Stimulated activated naive B cell treated with anti-CD40 and anti-IgM and Interleukin-4, amounts not matched to agents 10 μg/mL and 1 μg/mL and 100 μg/mL, for 72 hours (primary cell): Measurements from ENCODE around the gene RAB30.
A peak's percentile ranks its signal among the peaks of the same experiment; 100 is the strongest.
"Not testable (repeated sequence)": the region's sequence is repeated elsewhere in the genome, so short reads cannot be mapped to it uniquely, and the experiment has no call there.

Experiments
- ATAC-seq, 2 donors: fragments of 150-1000 bp; cut with Tn5 transposase; replicated peaks; 2 replicates each; pipeline ENCODE4 v1.10.0; 2021; ENCODE audit warnings: moderate library complexity in 1 of 2
- DNase-seq: peaks from one replicate; pipeline ENCODE4 v3.0.0; 2021
- H3K27ac Mint-ChIP-seq: one replicate; pipeline ENCODE4 v1.8.0; 2022; ENCODE audit warnings: mild to moderate bottlenecking, mixed read lengths
- H3K27me3 Mint-ChIP-seq, 2 donors: one replicate each; pipeline ENCODE4 v1.8.0; 2022; ENCODE audit warnings: mixed read lengths in 2 of 2
- H3K36me3 Mint-ChIP-seq, 2 donors: one replicate each; pipeline ENCODE4 v1.8.0; 2022; ENCODE audit warnings: mixed read lengths in 2 of 2, mild to moderate bottlenecking in 1 of 2
- H3K4me1 Mint-ChIP-seq, 2 donors: one replicate each; pipeline ENCODE4 v1.8.0; 2022; ENCODE audit warnings: mixed read lengths in 2 of 2, mild to moderate bottlenecking in 1 of 2
- H3K4me3 Mint-ChIP-seq, 2 donors: one replicate each; pipeline ENCODE4 v1.8.0; 2022; ENCODE audit warnings: mild to moderate bottlenecking in 2 of 2, mixed read lengths in 2 of 2, moderate library complexity in 1 of 2
- H3K9me3 Mint-ChIP-seq, 2 donors: one replicate each; pipeline ENCODE4 v1.8.0; 2022; ENCODE audit warnings: mixed read lengths in 2 of 2, mild to moderate bottlenecking in 1 of 2

Gene RAB30

DNA sequence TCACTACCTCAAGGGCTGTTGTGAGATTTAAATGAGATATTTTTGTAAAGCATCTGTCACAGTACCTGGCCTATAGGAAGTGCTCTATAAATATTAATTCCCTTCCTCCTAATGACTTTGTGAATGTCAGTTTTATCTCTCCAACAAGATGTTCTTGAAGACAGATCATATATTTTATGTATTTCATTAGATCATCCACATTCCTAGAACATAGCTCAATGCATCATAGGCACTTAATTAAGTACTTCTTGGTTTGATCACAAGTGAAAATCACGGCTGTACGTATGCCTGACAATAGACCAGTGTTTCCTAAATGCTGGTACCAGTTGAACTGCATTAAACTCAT lies 49.9 kb downstream of the RAB30 start:
- Mint-ChIP-seq H3K4me3 (no peak overlapping the region), H3K36me3 (peaks cover 37 to 56% of the 10 kb centered on the region in 2 donors), H3K4me1 (peaks cover 57 to 83% of the 10 kb centered on the region in 2 donors), H3K27ac (peak overlapping the region; percentile 69), H3K9me3 (peaks cover 0 to 2% of the 10 kb centered on the region in 2 donors), H3K27me3 (no peaks in the 10 kb centered on the region)
- ATAC-seq (no peak), DNase-seq (no peak)

DNA sequence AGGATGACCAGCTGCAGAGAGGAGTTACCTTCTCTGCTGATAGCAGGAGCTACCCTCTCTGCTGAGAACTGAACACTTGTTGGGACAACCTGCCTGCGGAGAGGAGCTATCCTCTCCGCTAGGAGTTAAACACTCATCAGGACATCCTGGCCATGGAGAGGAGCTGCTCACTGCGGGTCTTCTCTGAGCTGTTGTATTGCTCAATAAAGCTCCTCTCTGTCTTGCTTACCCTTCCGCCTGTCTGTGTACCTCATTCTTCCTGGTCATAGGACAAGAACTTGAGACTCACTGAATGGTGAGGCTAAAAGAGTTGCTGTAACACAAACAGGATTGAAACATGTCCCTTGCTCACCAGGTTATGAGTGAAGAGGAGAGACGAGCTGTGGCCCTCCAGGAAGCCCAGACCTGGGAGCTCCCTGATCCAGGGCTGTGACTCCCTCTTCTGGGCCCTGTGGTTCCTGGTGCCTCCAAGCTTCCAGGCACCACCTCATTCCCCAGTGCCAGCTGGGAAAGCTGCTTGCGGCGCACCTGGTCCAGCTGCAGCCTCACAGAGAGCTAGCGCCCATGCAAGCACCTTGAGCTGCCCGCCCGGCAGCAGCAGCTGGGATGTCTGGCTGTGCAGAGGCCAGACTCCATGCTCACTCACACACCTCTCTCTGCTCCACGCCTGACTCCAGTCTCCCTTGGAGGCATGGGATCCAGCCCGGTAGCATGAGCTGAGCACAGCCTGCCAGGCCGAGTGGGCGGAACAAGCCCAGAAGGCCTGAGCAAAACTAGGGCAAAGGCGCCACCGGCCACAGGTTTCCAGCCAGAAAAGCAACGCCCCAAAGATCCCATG lies 50.5 kb downstream of the RAB30 start:
- Mint-ChIP-seq H3K27me3 (no peaks in the 10 kb centered on the region), H3K27ac (peak overlapping the region; percentile 69), H3K4me1 (peaks cover 53 to 80% of the 10 kb centered on the region in 2 donors)

DNA sequence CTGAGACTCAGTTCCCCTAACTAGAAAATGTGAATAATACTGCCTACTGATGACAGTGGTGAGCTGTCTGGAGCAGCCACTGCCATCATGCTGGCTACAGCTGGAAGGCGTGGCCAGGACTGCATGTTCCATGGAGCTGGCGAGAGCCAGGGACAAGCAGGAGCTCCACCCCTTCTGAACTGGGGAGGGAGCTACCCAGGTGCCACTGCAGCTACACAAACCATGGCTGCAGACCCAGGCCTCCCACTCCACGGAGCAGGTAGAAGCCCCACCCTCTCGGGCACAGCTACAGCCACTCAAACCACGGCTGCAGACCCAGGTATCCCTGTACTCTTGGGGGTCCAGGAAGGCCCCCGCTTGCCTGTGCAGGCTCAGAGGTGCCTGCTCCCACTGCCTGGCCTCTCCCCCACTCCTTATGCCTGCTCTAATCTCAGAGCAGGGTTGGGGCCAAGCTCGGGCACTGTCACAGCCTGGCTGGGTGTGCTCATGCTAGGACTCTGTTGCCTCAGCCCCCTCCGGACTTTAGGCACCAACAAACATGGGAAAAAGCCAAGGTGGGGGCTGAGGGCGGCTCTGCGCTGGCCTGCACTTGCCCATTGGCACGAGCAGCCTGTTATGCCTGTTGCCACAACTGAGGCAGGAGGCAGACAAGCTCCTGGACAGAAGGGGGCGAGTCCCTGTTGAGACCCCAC lies 51.7 kb downstream of the RAB30 start:
- Mint-ChIP-seq H3K27ac (peak overlapping the region; percentile 17), H3K4me1 (peaks cover 55 to 80% of the 10 kb centered on the region in 2 donors), H3K9me3 (peaks cover 5 to 7% of the 10 kb centered on the region in 2 donors), H3K4me3 (no peak overlapping the region), H3K36me3 (peaks cover 38 to 60% of the 10 kb centered on the region in 2 donors), H3K27me3 (no peaks in the 10 kb centered on the region)
- no peak for DNase-seq
- ATAC-seq, result peak in 1 of 2 donors; percentile 24

More for the DNA sequence above, 50.5 kb downstream of the RAB30 start:
- ATAC-seq (no peak), DNase-seq (no peak)
- Mint-ChIP-seq H3K4me3 (no peak overlapping the region), H3K9me3 (peaks cover 0 to 2% of the 10 kb centered on the region in 2 donors), H3K36me3 (peaks cover 33 to 52% of the 10 kb centered on the region in 2 donors)

DNA sequence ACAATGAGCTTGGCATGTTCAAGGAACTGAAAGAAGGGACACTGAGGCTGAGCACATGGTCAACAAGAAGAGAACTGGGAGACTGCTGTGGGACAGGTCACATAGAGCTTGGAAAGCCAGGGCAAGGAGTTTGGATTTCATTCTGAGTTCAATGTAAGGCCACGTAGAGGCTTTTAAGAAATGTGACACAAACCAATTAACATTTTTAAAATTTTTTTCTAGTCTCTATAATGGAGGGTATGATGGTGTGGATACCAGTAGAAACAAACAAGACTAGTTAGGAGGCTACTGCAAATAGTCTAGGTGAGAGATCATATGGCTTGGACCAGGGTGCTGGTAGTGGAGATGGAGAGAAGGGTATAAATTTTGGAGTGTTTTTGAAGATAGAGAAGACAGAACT lies 56.7 kb downstream of the RAB30 start:
- DNase-seq, result no peak
- no peak overlapping the region for H3K4me3 Mint-ChIP-seq
- peaks cover 8% of the 10 kb centered on the region in 2 donors for H3K9me3 Mint-ChIP-seq
- peak overlapping the region; percentile 65 for H3K27ac Mint-ChIP-seq
- ATAC-seq, result no peak
- no peaks in the 10 kb centered on the region for H3K27me3 Mint-ChIP-seq
- peaks cover 62 to 84% of the 10 kb centered on the region in 2 donors for H3K4me1 Mint-ChIP-seq
- peaks cover 44 to 59% of the 10 kb centered on the region in 2 donors for H3K36me3 Mint-ChIP-seq

DNA sequence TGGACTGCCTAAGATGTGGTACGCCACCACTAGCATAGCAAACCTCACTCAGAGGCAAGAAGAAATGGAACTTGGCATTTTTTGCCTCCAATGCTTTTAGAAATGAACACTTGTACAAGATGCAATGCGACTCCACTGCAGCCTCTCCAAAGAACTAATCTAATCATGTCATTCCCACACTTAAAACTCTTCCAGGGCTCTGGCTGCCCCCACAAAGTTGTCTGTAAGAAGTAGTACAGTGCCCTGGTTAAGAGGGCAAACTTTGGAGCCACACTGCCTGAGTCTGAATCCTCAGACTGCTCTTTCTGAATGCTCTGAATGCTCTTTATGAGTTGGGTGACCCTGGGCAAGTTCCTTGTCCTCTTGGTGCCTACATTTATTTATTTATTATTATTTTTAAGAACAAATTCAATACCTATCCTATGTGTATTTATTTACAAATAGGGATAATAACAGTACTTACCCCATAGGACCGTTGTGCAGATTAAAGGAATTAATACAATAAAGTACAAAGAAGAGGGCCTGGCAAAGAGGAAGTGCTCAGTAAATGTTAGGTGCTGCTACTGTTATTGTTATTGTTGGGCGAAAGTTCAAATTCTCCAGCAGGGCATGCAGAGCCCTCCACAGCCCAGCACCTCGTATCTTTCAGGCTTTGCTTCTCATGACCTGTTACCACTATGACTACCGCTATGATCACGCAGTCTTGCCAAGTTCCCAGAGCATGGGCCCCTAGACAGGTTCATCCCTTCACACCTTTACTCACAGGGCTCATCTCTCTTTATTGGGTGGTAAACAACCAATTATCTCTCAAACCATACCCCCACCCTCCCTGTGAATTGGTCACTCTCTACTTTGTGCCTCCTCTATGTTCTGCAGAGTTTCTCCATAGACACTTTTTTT lies 59.3 kb downstream of the RAB30 start:
- peaks cover 61 to 84% of the 10 kb centered on the region in 2 donors for H3K4me1 Mint-ChIP-seq

DNA sequence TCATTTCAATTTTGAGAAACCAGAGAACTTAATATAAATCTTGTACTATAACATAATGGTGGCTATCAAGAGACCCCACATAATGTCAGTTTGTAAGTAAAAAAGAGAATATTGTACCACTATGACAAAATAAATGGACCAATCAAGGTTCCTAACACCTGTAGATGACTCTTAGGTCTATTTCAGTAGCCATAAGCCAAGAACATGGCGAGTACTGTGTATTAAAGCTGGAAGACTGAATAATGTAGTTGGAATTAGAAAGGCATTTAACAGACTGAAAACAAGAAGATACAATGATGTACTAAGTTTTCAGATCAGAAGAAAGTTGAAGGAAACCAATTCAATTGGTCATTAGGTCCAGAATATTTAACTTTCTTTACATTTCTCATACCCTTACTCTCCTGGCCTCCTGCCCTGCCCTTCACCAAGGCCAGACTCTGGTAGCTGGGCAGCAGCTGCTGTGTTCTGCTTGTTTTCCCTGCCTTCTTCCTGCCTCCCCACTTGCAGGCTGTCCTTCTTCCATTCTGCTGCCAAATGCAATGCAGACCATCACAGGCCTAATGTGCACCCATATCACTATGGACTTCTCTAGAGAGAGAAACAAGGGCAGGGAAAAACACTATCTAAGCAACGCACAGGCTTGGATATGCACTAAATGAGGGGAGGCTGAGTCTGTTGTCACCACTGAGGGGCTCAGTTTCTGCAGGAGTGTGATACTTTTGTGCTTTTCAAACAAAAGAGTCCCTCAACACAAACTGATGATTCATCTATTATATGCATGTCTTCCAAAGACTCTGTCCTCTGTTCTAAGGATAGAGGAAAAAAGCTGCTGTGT lies 60.1 kb downstream of the RAB30 start:
- Mint-ChIP-seq H3K9me3 (peaks cover 6 to 8% of the 10 kb centered on the region in 2 donors), H3K4me3 (no peak overlapping the region), H3K4me1 (peaks cover 68 to 91% of the 10 kb centered on the region in 2 donors), H3K27ac (peak overlapping the region; percentile 38), H3K27me3 (no peaks in the 10 kb centered on the region), H3K36me3 (peaks cover 52 to 63% of the 10 kb centered on the region in 2 donors)
- DNase-seq (no peak), ATAC-seq (no peak)

More for the DNA sequence above, 59.3 kb downstream of the RAB30 start:
- Mint-ChIP-seq H3K9me3 (peaks cover 6 to 8% of the 10 kb centered on the region in 2 donors), H3K27me3 (no peaks in the 10 kb centered on the region), H3K36me3 (peaks cover 46 to 62% of the 10 kb centered on the region in 2 donors), H3K27ac (peak overlapping the region; percentile 75), H3K4me3 (no peak overlapping the region)
- ATAC-seq (peak; percentile 43 to 44), DNase-seq (no peak)

DNA sequence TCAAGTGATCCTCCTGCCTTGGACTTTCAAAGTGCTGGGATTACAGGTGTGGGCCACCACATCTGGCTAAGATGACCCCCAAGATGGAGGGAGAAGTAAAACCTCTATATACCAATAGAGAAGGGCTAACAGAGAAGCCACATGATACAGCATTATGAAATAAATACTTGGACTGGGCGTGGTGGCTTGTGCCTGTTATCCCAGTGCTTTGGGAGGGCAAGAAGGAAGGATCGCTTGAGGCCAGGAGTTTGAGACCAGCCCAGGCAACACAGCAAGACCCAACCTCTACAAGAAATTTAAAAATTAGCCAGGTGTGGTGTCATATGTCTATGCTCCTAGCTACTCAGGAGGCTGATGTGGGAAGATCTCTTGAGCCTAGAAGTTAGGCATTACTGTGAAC lies 61.7 kb downstream of the RAB30 start:
- peaks cover under 1 to 2% of the 10 kb centered on the region in 2 donors for H3K9me3 Mint-ChIP-seq
- DNase-seq, result no peak
- no peak overlapping the region for H3K4me3 Mint-ChIP-seq
- no peaks in the 10 kb centered on the region for H3K27me3 Mint-ChIP-seq
- ATAC-seq, result no peak
- H3K36me3 Mint-ChIP-seq, result peaks cover 43 to 51% of the 10 kb centered on the region in 2 donors
- peak overlapping the region; percentile 84 for H3K27ac Mint-ChIP-seq
- peaks cover 62 to 89% of the 10 kb centered on the region in 2 donors for H3K4me1 Mint-ChIP-seq

DNA sequence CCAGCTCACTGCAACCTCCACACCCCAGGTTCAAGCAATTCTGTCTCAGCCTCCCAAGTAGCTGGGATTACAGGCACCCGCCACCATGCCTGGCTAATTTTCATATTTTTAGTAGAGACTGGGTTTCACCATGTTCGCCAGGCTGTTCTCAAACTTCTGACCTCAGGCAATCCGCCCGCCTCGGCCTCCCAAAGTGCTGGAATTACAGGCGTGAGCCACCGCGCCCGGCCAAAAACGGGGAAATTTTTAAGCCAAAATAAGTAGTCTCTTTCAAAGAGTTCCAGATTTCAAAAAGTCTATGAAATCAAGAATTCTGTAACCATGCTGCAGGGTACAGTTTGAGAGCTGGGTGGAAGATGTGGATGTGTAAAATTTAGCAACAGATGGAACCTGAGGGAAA lies 62.6 kb downstream of the RAB30 start:
- Mint-ChIP-seq H3K4me1 (peaks cover 63 to 89% of the 10 kb centered on the region in 2 donors), H3K36me3 (peaks cover 38 to 50% of the 10 kb centered on the region in 2 donors), H3K27ac (peak overlapping the region; percentile 22)
- H3K27me3 Mint-ChIP-seq, ATAC-seq, DNase-seq, H3K9me3 Mint-ChIP-seq, H3K4me3 Mint-ChIP-seq: not testable (repeated sequence)

DNA sequence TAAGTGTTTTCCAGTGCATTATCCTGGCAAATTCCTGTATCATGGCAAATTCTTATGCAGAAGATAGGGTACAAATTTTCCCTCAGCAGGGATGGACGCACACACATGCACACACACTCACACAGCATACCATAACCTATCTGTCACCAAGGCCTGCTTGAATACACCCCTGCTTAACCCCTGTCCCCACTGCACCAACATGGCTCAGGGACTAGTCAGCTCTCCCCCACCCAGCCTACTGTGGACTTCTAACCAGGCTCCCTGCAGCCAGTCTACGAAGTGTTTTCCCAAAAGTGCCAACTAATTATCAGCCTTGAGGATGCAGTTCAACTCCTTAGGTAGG lies 63.1 kb downstream of the RAB30 start:
- Mint-ChIP-seq H3K36me3 (peaks cover 35 to 45% of the 10 kb centered on the region in 2 donors), H3K27me3 (no peaks in the 10 kb centered on the region), H3K4me3 (peak overlapping the region; percentile 39 to 63), H3K27ac (peak overlapping the region; percentile 89), H3K4me1 (peaks cover 59 to 84% of the 10 kb centered on the region in 2 donors), H3K9me3 (no peaks in the 10 kb centered on the region)
- DNase-seq (no peak), ATAC-seq (no peak)

DNA sequence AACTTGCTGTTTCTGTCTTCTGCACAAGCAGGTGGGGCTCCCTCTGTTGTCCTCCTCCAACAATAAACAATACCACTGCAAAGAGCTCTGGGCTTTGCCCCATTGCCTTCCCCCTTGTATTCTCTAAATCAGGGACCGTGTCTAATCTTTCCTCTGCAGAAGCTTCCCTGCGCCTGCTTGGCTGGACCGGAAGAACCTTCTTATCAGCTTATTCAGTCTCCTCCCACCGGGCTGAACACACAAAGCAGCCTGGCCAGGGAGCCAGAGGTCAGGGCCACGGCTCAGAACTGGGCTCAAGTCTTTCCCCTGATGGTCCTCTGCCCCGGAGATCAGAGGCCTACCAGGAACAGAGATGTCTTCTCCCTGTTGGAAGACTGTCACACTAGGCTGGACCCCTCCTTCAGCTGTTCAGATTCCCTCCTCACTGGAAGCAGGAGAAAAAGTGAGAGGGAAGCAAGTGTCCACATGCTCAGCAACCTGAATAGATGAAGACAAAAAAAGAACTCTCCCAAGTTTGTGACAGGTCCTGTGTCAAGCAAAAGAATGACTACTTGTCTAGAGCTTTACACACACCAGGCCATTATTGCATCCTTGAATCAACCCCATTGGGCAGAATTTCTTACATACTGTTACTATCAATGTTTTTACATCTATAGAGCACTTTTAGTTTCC lies 63.7 kb downstream of the RAB30 start:
- Mint-ChIP-seq H3K36me3 (peaks cover 31 to 46% of the 10 kb centered on the region in 2 donors), H3K27me3 (no peaks in the 10 kb centered on the region), H3K27ac (peak overlapping the region; percentile 89), H3K9me3 (no peaks in the 10 kb centered on the region), H3K4me1 (peaks cover 54 to 83% of the 10 kb centered on the region in 2 donors), H3K4me3 (peak overlapping the region; percentile 41 to 63)
- DNase-seq, result no peak
- no peak for ATAC-seq

DNA sequence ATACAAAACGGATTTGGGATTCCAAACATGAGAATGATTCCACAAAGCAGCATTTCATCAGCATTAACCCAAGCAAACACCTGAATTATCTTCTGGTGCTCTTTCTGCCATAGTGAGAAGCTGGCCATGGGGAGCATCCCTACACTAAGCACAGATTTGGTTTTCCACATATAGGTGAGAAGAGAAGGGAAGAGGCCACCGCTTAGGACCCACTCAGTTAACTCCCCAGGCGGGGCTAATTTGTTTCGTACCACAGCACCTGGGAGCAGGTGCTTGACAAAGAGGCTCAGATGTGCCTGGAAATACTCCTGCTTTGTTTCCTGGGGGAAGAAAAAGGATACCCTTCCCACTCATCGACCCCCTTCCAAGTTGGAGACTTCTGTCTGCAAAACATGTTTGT lies 64.2 kb downstream of the RAB30 start:
- H3K9me3 Mint-ChIP-seq, result no peaks in the 10 kb centered on the region
- peak overlapping the region in 1 of 2 donors; percentile 63 for H3K4me3 Mint-ChIP-seq
- H3K27ac Mint-ChIP-seq, result peak overlapping the region; percentile 89
- ATAC-seq, result no peak
- H3K4me1 Mint-ChIP-seq, result peaks cover 54 to 83% of the 10 kb centered on the region in 2 donors
- peaks cover 34 to 46% of the 10 kb centered on the region in 2 donors for H3K36me3 Mint-ChIP-seq
- H3K27me3 Mint-ChIP-seq, result no peaks in the 10 kb centered on the region
- no peak for DNase-seq

DNA sequence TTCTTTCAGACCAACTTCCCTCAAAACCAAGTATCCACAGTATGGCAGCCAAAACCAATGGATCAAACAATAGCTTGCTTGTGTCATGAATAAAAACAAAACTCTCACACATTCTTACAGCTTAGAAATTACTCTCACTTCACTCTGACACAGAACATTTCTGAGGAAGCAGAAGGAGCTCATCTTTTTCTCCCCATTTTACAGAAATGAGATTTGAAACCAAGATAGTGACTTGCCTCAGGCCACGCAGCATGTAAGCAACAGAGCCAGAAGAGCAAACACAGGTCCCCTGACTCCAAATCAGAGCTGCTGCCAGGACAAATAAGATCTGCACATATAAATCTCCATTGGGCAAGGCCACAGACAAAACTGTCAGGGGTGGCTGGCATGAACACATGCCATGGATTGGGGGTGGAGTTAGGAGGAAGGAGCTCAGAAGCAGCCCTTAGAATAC lies 64.8 kb downstream of the RAB30 start:
- Mint-ChIP-seq H3K27me3 (no peaks in the 10 kb centered on the region), H3K36me3 (peaks cover 39 to 51% of the 10 kb centered on the region in 2 donors), H3K4me3 (peak overlapping the region; percentile 66 to 76), H3K9me3 (no peaks in the 10 kb centered on the region), H3K27ac (peak overlapping the region; percentile 90), H3K4me1 (peaks cover 56 to 83% of the 10 kb centered on the region in 2 donors)
- ATAC-seq, result peak; percentile 78 to 79
- peak; percentile 42 for DNase-seq
